Stimulated activated effector memory CD8-positive, alpha-beta T cell treated with anti-CD3 and anti-CD28 coated beads, Interleukin-12 subunit alpha, Interleukin-12 subunit beta, amount 100 ng/mL, for 72 hours (primary cell): Measurements from ENCODE around the gene ZFYVE9.

Experiments used
- ATAC-seq: fragments of 150-1000 bp; cut with Tn5 transposase; 2 replicates; pipeline ENCODE4 v1.10.0; 2021
- DNase-seq, 2 donors: peaks; one replicate each; pipeline ENCODE4 v3.0.0; 2021 to 2022; ENCODE audit warnings: low spot score in 2 of 2
- H3K27ac Mint-ChIP-seq: one replicate; pipeline ENCODE4 v1.8.0; 2022; ENCODE audit warnings: mild to moderate bottlenecking, mixed read lengths
- H3K36me3 Mint-ChIP-seq: one replicate; pipeline ENCODE4 v1.8.0; 2022; ENCODE audit warnings: mild to moderate bottlenecking, mixed read lengths
- H3K4me1 Mint-ChIP-seq: one replicate; pipeline ENCODE4 v1.8.0; 2022; ENCODE audit warnings: mixed read lengths
- H3K4me3 Mint-ChIP-seq: one replicate; pipeline ENCODE4 v1.8.0; 2022; ENCODE audit warnings: mild to moderate bottlenecking, mixed read lengths
- H3K9me3 Mint-ChIP-seq: one replicate; pipeline ENCODE4 v1.8.0; 2022; ENCODE audit warnings: mixed read lengths

Gene ZFYVE9

DNA sequence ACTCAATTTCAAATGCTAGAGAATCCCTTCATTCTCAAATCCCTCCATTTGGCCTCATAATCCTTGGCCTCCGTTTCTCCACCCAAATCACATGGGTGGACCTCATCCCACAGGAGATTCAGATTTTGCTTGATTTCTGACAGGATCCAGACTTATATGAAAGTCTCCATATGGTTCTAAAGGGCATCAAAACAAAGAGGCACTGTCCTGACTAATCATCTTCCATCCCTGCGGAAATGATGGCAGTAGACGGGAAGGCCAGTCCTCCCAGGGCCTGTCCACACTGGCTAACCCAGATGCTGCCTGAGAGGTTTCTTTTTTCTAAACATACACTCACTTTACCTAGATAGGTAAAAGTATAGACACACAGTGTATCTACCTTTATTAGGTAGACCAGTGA is 243.5 kb downstream of the ZFYVE9 start:
- H3K27ac Mint-ChIP-seq = no peak overlapping the region
- ATAC-seq = no peak
- peaks cover 93% of the 10 kb centered on the region for H3K36me3 Mint-ChIP-seq

DNA sequence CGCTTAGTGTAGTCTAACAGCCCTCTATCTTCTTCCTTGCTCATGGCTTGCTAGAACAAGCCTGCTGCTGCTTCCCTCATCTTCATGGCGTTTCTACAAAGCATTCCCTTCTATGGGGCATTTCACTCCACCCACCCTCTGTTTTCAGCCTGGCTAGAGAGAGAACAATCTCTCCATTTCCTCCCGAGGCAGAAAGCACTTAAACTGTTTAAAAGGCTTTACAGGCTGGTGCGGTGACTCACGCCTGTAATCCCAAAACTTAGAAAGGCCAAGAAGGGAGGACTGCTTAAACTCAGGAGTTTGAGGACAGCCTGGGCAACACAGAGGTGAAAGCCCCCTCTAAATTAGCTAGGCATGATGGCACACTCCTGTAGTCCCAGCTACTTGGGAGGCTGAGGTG is 244.6 kb downstream of the ZFYVE9 start:
- no peak overlapping the region for H3K27ac Mint-ChIP-seq
- H3K4me1 Mint-ChIP-seq = no peaks in the 10 kb centered on the region
- peaks cover 95% of the 10 kb centered on the region for H3K36me3 Mint-ChIP-seq
- DNase-seq = no peak
- ATAC-seq = no peak
- no peaks in the 10 kb centered on the region for H3K9me3 Mint-ChIP-seq
- H3K4me3 Mint-ChIP-seq = no peak overlapping the region

More for the DNA sequence above, 243.5 kb downstream of the ZFYVE9 start:
- no peaks in the 10 kb centered on the region for H3K9me3 Mint-ChIP-seq
- no peak overlapping the region for H3K4me3 Mint-ChIP-seq
- DNase-seq = no peak
- H3K4me1 Mint-ChIP-seq = no peaks in the 10 kb centered on the region

DNA sequence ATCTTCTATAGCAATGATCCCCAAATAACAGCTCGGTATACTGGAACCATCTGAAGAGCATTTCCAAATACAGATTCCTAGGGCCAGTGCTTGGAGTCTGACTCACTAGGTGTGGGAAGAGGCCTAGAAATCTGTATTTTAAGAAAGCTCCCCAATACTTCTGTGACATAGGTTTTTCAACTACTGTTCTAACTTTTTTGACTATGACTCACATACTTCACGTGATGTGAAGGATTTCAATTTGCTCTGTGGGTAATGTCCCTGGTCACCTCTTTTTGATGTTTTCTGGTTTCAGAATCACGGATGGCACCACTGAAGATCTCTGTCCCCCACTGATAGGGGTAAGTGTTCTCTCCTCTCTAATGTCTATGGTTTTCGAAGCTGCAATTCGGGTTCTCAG is 251.3 kb downstream of the ZFYVE9 start:
- no peaks in the 10 kb centered on the region for H3K4me1 Mint-ChIP-seq
- DNase-seq (no peak), ATAC-seq (no peak)
- H3K4me3 Mint-ChIP-seq = no peak overlapping the region
- H3K27ac Mint-ChIP-seq = no peak overlapping the region
- peaks cover 98% of the 10 kb centered on the region for H3K36me3 Mint-ChIP-seq
- H3K9me3 Mint-ChIP-seq = no peaks in the 10 kb centered on the region
